GM13976 (cell line): ENCODE results near the gene MZT2B.
"Not testable (repeated sequence)": the region's sequence is repeated elsewhere in the genome, so short reads cannot be mapped to it uniquely, and the experiment has no call there.

Experiments used
- DNase-seq: peaks from one replicate; pipeline ENCODE4 v3.0.0; 2012; ENCODE audit warnings: low spot score
- CTCF ChIP-seq: IDR thresholded peaks from 2 replicates; pipeline ENCODE4 v1.5.1; 2012; ENCODE audit warnings: borderline replicate concordance, mild to moderate bottlenecking; ENCODE audit not compliant: insufficient read depth; ENCODE audit errors: extremely low read depth, missing control alignments, control extremely low read depth
- in situ Hi-C: fragments of 300-500 bp; cut with MboI; formaldehyde crosslinking; loops from one replicate; pipeline ENCODE4 v1.12.0; 2022; ENCODE audit warnings: low sequenced_read_pairs, mixed read lengths, inconsistent platforms; ENCODE audit not compliant: unreplicated experiment

Gene MZT2B

GRCh38 chr2:130162968-130163367 lies 19.1 kb upstream of the MZT2B start:
- TF ChIP-seq CTCF, result no peak
- in situ Hi-C loops, result no loop called here
- no peak for DNase-seq

GRCh38 chr2:130165293-130166016 lies 16.6 kb upstream of the MZT2B start:
- in situ Hi-C loops, result no loop called here

GRCh38 chr2:130166611-130167010 lies 15.5 kb upstream of the MZT2B start:
- in situ Hi-C loops, DNase-seq: not testable (repeated sequence)

More at GRCh38 chr2:130165293-130166016, 16.6 kb upstream of the MZT2B start:
- TF ChIP-seq CTCF, result no peak
- DNase-seq, result no peak

- in situ Hi-C loops, DNase-seq: not testable (repeated sequence)
These were observed 12.9 kb upstream of the MZT2B start for GRCh38 chr2:130169163-130169562.

- no peak for DNase-seq
- no peak for TF ChIP-seq CTCF
- in situ Hi-C loops, result no loop called here
These were observed 12.2 kb upstream of the MZT2B start for GRCh38 chr2:130169896-130170295.

GRCh38 chr2:130174866-130175265 lies 7.2 kb upstream of the MZT2B start:
- in situ Hi-C loops, result loop anchor here (25.0 kb wide), 1 partner anchor 162 kb away; the partner anchor contains the start of gene IMP4
- not testable (repeated sequence) for DNase-seq

GRCh38 chr2:130180404-130181324 lies 1.4 kb upstream of the MZT2B start:
- in situ Hi-C loops, result loop anchor here (25.0 kb wide), 1 partner anchor 157 kb away; the partner anchor contains the start of gene IMP4
- DNase-seq, result not testable (repeated sequence)

GRCh38 chr2:130181325-130181879 lies 660 bp upstream of the MZT2B start, which contains the start of gene SMPD4:
TSS of gene SMPD4 (minus strand) at chr2:130181602. CDS start at chr2:130176592, 5,010 bp downstream.
- no peak for TF ChIP-seq CTCF
- peak; percentile 93 for DNase-seq
- in situ Hi-C loops, result loop anchor here (25.0 kb wide), 1 partner anchor 156 kb away; the partner anchor contains the start of gene IMP4

- DNase-seq, result not testable (repeated sequence)
- in situ Hi-C loops, result loop anchor here (25.0 kb wide), 1 partner anchor 154 kb away; the partner anchor contains the start of gene IMP4
These were observed 907 bp downstream of the MZT2B start for GRCh38 chr2:130182826-130183511.
